IPS DF 4.7 (cell line): ENCODE data around the gene GAL3ST2.
"Not testable (repeated sequence)": the region's sequence is repeated elsewhere in the genome, so short reads cannot be mapped to it uniquely, and the experiment has no call there.

ENCODE experiments used
- DNase-seq: peaks from one replicate; pipeline ENCODE4 v3.0.0-alpha.2; 2013; ENCODE audit warnings: low spot score; ENCODE audit errors: extremely low read depth

GAL3ST2 gene

GRCh38 chr2:241776336-241777169, at the start of gene GAL3ST2:
Gene GAL3ST2, plus strand, starts transcription at chr2:241776822. Its CDS starts 134 bp downstream, at chr2:241776956.
- no peak for DNase-seq

- no peak for DNase-seq
These were observed 48.6 kb upstream of the GAL3ST2 start for GRCh38 chr2:241728000-241728399.

- DNase-seq = no peak
These were observed 48.0 kb upstream of the GAL3ST2 start for GRCh38 chr2:241728627-241729026.

GRCh38 chr2:241729868-241730267, 46.8 kb upstream of the GAL3ST2 start:
- no peak for DNase-seq

GRCh38 chr2:241730671-241731293, 45.8 kb upstream of the GAL3ST2 start:
- DNase-seq = no peak

- DNase-seq = not testable (repeated sequence)
These were observed 44.0 kb upstream of the GAL3ST2 start for GRCh38 chr2:241732513-241733186.

GRCh38 chr2:241733391-241734207, 43.0 kb upstream of the GAL3ST2 start:
- DNase-seq = no peak

GRCh38 chr2:241734208-241734466, 42.5 kb upstream of the GAL3ST2 start:
- no peak for DNase-seq

GRCh38 chr2:241734467-241735208, 42.0 kb upstream of the GAL3ST2 start, which contains the start of gene D2HGDH:
Gene D2HGDH, plus strand, starts transcription at chr2:241734630. Its CDS starts 595 bp downstream, at chr2:241735225.
- no peak for DNase-seq

GRCh38 chr2:241736111-241736510, 40.5 kb upstream of the GAL3ST2 start:
- no peak for DNase-seq

GRCh38 chr2:241738040-241738686, 38.5 kb upstream of the GAL3ST2 start:
- no peak for DNase-seq

- no peak for DNase-seq
These were observed 37.4 kb upstream of the GAL3ST2 start for GRCh38 chr2:241739177-241739576.

GRCh38 chr2:241739651-241740050, 37.0 kb upstream of the GAL3ST2 start:
- no peak for DNase-seq

- no peak for DNase-seq
These were observed 35.6 kb upstream of the GAL3ST2 start for GRCh38 chr2:241741016-241741415.

- no peak for DNase-seq
These were observed 34.2 kb upstream of the GAL3ST2 start for GRCh38 chr2:241742320-241742939.

- not testable (repeated sequence) for DNase-seq
These were observed 33.6 kb upstream of the GAL3ST2 start for GRCh38 chr2:241743008-241743407.

GRCh38 chr2:241743620-241744019, 33.0 kb upstream of the GAL3ST2 start:
- no peak for DNase-seq

GRCh38 chr2:241744028-241744754, 32.4 kb upstream of the GAL3ST2 start:
- no peak for DNase-seq

GRCh38 chr2:241745276-241745675, 31.3 kb upstream of the GAL3ST2 start:
- no peak for DNase-seq
